HFF-Myc (cell line): ENCODE data around the gene TRIP6.

Experiments used
- DNase-seq: peaks from one replicate; pipeline ENCODE4 v3.0.0-alpha.2; 2011; ENCODE audit warnings: low read depth; ENCODE audit errors: extremely low read depth
- H3K4me3 ChIP-seq: replicated peaks from 2 replicates; pipeline ENCODE4 v1.5.1; 2011; ENCODE audit warnings: low read depth, mild to moderate bottlenecking, control low read depth, low read length
- TF ChIP-seq, protein P1 (sequence below): IDR thresholded peaks from 2 replicates; pipeline ENCODE4 v1.5.1; 2012; ENCODE audit warnings: mild to moderate bottlenecking, low read depth, low read length, control low read depth; ENCODE audit errors: missing control alignments

The TRIP6 gene, protein sequence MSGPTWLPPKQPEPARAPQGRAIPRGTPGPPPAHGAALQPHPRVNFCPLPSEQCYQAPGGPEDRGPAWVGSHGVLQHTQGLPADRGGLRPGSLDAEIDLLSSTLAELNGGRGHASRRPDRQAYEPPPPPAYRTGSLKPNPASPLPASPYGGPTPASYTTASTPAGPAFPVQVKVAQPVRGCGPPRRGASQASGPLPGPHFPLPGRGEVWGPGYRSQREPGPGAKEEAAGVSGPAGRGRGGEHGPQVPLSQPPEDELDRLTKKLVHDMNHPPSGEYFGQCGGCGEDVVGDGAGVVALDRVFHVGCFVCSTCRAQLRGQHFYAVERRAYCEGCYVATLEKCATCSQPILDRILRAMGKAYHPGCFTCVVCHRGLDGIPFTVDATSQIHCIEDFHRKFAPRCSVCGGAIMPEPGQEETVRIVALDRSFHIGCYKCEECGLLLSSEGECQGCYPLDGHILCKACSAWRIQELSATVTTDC

DNA sequence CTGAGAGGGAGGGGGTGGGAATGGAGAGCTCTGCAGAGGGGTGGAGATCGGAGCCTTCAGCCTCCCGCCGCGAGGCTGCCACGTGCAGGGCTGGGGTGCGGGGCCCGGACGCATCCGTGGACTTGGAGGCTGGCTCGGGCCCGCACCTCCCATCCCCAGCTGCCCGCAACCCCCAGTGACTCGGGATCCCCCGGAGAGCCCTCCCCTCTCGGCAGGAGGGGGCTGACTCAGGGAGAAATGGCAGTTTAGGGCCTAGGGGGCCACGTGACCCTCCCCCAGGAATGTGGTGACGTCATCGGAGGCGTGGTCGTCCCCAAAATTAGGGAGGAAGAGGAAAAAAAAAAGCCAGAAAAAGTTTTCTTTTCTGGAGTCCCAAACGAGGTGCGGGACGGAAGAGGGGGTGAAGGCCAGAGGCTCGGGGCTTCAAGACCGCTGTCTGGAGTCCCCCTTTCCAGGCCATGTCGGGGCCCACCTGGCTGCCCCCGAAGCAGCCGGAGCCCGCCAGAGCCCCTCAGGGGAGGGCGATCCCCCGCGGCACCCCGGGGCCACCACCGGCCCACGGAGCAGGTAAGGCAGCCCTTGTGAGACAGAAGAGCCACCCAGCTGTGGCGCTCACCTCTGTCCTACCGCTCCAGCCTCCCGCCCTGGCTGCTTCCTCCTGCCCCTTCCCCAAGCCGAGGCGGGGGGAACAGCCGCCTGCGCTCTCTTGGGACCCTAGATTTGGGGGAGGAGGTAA, at the start of gene TRIP6:
TSS of gene TRIP6 (plus strand) at position 348 of the 736 bp plus-strand sequence. CDS start at position 459, 111 bp downstream.
- TF ChIP-seq, protein P1, sequence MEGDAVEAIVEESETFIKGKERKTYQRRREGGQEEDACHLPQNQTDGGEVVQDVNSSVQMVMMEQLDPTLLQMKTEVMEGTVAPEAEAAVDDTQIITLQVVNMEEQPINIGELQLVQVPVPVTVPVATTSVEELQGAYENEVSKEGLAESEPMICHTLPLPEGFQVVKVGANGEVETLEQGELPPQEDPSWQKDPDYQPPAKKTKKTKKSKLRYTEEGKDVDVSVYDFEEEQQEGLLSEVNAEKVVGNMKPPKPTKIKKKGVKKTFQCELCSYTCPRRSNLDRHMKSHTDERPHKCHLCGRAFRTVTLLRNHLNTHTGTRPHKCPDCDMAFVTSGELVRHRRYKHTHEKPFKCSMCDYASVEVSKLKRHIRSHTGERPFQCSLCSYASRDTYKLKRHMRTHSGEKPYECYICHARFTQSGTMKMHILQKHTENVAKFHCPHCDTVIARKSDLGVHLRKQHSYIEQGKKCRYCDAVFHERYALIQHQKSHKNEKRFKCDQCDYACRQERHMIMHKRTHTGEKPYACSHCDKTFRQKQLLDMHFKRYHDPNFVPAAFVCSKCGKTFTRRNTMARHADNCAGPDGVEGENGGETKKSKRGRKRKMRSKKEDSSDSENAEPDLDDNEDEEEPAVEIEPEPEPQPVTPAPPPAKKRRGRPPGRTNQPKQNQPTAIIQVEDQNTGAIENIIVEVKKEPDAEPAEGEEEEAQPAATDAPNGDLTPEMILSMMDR: no peak
- H3K4me3 ChIP-seq: peak within 1 kb of the TSS; percentile 99
- DNase-seq: peak; percentile 76

DNA sequence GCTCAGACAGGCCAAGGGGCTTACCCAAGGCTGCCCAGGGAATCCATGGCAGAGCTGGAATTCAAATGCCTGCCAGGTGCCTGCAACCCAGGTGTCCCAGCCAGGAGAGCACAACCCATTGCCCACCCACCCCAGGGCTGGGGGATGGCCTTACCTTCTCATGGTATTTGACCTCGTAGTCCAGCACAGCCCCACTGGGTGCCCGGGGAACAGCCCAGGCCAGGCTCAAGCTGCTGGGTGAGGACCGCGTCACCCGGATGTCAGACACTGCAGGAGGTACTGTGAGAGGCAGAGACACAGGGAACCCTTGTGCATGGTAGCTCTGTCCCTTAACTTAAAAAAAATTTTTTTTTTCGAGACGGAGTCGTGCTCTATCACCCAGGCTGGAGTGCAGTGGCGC, 48.8 kb upstream of the TRIP6 start:
- TF ChIP-seq, protein P1: no peak
- no peak for DNase-seq
- no peak overlapping the region for H3K4me3 ChIP-seq

DNA sequence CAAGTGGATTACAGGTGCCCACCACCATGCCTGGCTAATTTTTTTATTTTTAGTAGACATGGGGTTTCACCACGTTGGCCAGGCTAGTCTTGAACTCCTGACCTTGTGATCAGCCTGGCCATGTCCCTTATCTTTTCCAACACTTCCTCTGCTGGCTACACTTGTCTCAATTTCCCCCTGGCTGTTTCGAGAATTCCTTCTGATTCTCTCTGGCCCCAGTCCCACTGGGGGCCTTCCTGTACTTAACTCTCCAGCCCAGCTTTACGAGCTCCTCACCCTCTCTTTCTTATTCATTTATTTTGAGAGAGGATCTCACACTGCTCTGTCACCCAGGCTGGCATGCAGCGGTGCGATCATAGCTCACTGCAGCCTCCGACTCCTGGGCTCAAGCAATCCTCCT, 48.4 kb upstream of the TRIP6 start:
- TF ChIP-seq, protein P1: no peak
- no peak for DNase-seq
- H3K4me3 ChIP-seq: no peak overlapping the region

DNA sequence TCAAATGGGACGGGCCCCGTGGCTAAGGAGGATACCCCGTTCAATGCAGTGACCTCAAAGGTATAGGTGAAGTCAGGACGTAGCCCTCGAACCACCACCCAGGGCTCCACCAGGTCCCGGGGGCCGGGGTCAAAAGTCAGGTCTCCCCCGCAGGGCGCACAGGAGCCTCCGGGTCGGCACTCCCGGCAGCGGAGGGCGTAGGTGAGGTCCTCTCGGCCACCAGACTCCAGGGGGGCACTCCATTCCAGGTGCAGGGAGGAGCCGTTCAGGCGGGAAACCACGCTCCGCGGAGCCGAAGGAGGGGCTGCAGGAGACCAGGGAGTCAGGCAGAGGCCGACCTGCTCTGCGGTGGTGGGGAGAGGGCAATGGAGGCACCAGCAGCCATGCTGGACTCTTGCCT, 47.6 kb upstream of the TRIP6 start:
- DNase-seq: no peak
- H3K4me3 ChIP-seq: no peak overlapping the region
- TF ChIP-seq, protein P1: no peak

DNA sequence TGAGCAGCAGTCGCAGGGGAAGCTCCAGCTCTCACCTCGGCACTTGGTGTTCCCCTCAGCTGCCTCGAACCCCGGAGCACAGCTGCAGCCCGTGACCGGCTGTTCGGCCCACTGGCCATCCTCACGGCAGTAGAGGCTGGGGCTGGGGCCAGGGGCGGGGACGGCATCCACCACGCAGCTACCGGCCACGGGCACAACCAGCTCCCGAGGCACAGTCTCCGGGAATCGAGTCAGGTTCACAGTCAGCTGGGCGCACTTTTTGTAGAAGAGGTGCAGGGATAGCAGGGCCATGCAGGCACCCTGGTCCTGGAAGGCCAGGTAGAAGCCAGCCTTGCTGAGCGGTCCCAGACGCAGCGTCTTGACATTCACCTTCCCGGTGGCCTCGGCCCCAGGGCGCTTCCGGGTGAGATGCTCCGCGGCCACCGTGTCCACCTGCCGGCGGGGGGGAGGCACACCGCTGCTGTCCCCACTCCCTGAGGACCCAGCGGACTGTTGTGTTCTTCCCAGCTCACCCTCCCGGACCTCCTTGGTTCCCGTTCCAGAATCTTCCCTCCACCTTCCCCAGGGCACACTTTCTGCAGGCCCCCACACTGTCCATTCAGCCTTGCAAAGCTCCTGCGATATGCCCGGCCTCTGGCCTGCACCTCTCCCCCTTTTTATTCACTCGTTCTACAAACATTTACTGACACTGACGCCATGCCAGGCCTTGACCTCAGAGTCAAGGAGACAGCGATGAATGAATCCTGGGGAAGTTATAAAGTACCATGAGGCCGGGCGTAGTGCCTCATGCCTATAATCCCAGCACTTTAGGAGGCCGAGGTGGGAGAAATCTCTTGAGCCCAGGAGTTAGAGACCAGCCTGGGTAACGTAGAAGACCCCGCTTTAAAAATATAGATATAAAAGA, 44.7 kb upstream of the TRIP6 start:
- H3K4me3 ChIP-seq: no peak overlapping the region
- TF ChIP-seq, protein P1: no peak
- no peak for DNase-seq

DNA sequence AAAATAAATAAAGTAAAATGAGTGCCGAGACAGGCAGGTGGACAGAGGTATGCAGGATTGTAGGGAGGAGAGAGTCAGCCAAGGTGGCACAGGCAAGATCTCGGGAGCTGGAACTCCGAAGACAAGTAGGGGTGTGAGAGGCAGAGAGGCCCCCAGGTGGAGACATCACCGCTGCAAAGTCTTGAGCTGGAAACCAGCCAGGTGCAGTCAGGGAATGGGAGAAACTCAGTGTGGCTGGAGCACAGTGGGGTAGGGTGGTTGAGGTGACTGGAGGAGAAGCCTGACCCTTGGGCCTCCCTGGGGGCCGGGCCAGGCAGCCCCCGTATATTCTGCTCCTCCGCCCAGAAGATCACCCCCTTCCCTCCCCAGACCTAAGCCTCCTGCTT, 44.1 kb upstream of the TRIP6 start:
- no peak for DNase-seq

More for the DNA sequence above, 44.1 kb upstream of the TRIP6 start:
- TF ChIP-seq, protein P1: no peak
- H3K4me3 ChIP-seq: no peak overlapping the region
